ENCODE results near the gene LRRIQ1. TPM values are rescaled to one million over a fixed set of nuclear protein-coding genes. Genes with fewer than 3 reads are reported as not detected.
"Not testable (repeated sequence)": the region's sequence is repeated elsewhere in the genome, so short reads cannot be mapped to it uniquely, and the experiment has no call there.

Gene LRRIQ1, protein sequence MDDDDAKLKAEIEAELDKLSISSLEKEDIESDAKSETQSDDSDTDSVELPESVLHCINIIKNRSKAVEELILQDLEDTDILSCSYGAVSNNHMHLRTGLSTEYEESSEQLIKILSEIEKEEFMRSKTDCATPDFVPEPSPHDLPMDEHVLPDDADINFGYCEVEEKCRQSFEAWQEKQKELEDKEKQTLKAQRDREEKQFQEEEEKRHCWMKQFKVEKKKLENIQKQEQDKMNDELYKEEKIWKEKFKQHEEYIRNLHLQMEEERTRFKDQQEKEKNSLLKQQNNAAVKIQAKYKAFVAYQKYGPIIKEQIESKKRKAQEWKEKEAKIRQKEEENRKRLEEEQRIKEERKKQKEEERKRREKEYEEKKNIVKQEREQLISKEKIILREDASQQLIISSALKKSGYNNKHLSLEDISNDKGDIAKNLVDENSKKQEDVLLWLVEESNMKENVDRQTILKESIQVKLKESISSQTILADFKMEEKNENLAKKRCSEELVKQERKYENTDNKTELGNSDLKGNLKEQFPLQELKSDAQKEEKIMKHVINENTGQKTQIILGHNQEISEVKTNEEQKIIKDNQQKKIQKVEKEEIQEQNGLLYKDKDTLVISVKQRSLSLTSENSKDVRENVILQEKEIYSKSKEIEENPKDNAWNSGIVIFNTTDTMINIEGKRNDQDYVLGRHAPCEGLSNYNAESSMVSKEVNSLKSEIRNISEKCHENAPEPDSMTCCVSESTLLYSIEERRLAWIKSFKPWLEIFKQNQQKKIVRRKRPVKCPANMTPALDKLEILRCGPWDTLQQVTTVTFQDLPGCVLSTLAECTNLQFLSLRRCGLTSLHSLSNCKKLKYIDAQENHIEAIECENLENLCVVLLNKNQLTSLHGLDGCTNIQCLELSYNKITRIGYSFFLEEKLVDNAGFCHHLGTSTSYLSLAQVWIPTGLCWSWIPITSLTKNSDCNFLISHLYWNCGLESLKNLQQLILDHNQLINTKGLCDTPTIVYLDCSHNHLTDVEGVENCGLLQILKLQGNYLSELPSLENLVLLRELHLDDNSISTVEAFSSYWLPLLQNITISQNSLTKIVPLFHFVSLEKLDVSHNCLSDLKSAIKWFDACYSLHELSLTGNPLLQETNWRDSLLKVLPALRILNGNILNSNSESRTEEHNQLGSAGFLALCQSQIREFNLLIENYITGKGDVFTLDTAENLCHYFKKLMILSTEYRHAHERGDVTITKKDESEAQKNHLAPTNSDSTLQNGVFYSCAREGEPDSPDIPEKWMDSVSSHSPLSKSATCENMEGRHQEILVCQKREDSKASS (N-terminal part only)
- total RNA-seq: under 1 TPM in 1 of 2 donors, not detected in 1; 0.14 TPM
- long read RNA-seq, donor 1: 0 reads
- long read RNA-seq, donor 2: 0 reads

GRCh38 chr12:85036234-85036707 lies at the start of gene LRRIQ1, which contains the start of gene TSPAN19:
TSS of gene LRRIQ1 (plus strand) at chr12:85036351. CDS start at chr12:85038177, 1,826 bp downstream.
TSS of gene TSPAN19 (minus strand) at chr12:85036277. CDS start at chr12:85029946, 6,331 bp downstream.
- intact Hi-C loops (cut with DNase I): loop anchor here in 1 of 2 donors (10.0 kb wide), 1 partner anchor 161 kb away; no protein-coding TSS in a partner anchor
- peak; percentile 76 for DNase-seq (ENCODE audit: low spot score)

DNA sequence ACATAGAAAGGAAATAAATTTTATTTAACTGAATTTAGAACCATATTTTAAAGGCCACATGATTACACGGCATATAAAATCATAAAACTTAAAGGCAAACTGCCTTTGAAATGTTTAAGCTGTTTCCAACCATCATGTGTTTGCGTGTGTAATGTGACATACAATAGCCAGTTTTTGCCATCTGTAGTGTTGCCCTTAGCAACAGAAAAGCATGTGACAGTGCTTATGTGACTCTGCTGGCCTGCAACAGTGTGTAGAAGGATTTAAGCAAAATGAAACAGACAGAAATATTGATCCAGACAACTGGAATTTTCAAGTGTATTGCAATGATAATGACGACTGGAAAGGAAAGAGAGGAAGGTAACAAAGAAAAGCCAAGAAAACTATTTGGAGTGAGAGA lies 49.6 kb upstream of the LRRIQ1 start:
- no peak for DNase-seq (ENCODE audit: low spot score)
- intact Hi-C loops (cut with DNase I): no loop called here

DNA sequence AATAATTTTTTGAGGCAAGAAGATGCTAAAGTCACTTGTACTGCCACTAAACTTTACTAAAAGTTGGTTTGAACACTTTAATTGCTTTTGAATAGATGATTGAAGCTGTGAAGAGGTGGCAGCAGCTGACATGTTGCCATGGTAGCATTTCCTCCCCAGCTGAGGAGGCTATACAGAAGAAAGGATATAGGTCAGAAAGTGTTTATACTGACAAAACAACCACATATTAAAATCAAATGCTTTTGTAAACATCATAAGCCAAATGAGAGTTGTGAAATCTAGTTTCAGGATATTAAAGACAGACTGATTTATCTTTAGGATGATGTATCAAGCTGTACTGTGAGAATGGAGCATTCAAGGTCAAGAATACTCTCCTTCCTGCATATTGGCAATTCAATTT lies 41.7 kb upstream of the LRRIQ1 start:
- no peak for DNase-seq (ENCODE audit: low spot score)
- intact Hi-C loops (cut with DNase I): no loop called here

GRCh38 chr12:84995641-84996040 lies 40.5 kb upstream of the LRRIQ1 start:
- intact Hi-C loops (cut with DNase I): no loop called here

GRCh38 chr12:84996759-84997158 lies 39.4 kb upstream of the LRRIQ1 start:
- no peak for DNase-seq (ENCODE audit: low spot score)
- intact Hi-C loops (cut with DNase I): no loop called here

More at GRCh38 chr12:84995641-84996040, 40.5 kb upstream of the LRRIQ1 start:
- no peak for DNase-seq (ENCODE audit: low spot score)

DNA sequence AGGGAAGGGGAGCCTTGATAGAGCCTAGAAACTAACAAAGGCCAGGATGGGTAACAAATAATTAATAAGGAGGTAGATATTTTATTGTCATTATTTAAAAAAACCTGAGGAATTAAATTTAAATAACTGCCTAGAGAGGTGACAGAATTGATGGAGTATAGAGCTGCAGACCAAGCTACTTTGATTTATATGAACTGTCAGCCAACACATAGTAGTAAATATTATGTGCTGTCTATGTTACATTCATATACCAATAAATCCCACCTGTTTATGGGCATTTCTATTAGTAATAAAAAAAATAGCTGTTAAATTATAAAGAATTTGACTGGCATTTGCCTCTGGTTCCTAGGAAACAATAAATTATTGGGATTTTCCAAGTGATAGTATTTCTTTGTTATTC lies 37.8 kb upstream of the LRRIQ1 start:
- intact Hi-C loops (cut with DNase I): no loop called here
- no peak for DNase-seq (ENCODE audit: low spot score)

- no peak for DNase-seq (ENCODE audit: low spot score)
- intact Hi-C loops (cut with DNase I): no loop called here
These were observed 35.4 kb upstream of the LRRIQ1 start for GRCh38 chr12:85000729-85001128.

GRCh38 chr12:85002778-85003296 lies 33.3 kb upstream of the LRRIQ1 start:
- intact Hi-C loops (cut with DNase I): no loop called here
- no peak for DNase-seq (ENCODE audit: low spot score)

DNA sequence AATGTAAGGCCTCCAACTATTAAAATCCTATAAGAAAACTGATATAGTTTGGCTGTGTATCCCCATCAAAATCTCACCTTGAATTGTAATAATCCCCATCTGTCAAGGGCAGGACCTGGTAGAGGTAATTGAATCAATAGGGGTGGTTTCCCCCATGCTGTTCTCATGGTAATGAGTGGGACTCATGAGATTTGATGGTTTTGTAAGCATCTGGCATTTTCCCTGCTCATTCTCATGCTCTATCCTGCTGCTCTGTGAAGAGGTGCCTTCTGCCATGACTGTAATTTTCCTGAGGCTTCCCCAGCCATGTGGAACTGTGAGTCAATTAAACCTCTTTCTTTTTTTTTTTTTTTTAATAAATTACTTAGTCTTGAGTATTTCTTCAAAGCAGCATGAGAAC lies 31.9 kb upstream of the LRRIQ1 start:
- intact Hi-C loops (cut with DNase I): no loop called here
- no peak for DNase-seq (ENCODE audit: low spot score)

GRCh38 chr12:85005047-85005446 lies 31.1 kb upstream of the LRRIQ1 start:
- intact Hi-C loops (cut with DNase I); DNase-seq (ENCODE audit: low spot score): not testable (repeated sequence)

DNA sequence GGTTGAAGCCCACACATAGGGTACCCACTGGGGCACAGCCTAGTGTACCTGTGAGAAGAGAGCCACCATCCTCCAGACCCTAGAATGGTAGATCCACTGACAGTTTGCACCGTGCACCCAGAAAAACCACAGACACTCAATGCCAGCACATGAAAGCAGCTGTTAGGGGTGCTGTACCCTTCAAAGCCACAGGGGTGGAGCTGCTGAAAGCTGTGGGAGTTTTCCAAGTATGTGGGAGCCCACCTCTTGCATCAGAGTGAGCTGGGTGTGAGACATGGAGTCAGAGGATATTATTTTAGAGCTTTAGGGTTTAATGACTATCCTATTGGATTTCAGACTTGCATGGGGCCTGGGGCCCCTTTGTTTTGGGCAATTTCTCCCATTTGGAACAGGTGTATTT lies 30.5 kb upstream of the LRRIQ1 start:
- no peak for DNase-seq (ENCODE audit: low spot score)
- intact Hi-C loops (cut with DNase I): no loop called here

DNA sequence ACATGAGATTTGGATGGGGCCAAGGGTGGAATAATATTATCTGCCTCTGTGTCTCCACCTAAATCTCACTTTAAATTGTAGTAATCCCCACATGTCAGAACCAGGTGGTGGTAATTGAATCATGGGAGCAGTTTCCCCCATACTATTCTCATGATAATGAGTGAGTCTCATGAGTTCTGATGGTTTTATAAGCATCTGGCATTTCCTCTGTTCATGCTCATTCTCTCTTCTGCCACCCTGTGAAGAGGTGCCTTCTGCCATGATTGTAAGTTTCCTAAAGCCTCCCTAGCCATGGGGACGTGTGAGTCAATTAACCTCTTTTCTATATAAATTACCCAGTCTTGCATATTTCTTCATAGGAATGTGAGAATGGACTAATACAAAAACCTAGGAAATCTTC lies 29.9 kb upstream of the LRRIQ1 start:
- no peak for DNase-seq (ENCODE audit: low spot score)
- intact Hi-C loops (cut with DNase I): no loop called here

DNA sequence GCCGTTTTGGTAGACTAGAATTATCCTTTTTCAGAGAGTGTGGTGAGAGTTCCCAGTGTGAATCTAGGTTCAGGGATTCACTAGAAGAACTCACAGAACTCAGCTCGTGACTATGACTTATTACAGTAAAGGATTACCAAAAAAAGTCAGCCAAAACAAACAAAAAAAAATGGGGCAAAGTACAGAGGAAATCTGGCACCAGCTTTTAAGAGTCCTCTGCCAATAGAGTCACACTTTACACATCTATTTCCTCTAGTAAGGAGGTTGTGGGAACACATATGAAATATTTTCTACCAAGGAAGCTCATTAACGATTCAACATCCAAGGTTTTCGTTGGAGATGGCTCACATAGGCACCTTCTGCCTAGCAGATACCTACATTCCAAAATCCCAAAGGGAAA lies 28.3 kb upstream of the LRRIQ1 start:
- intact Hi-C loops (cut with DNase I): no loop called here
- DNase-seq (ENCODE audit: low spot score): no peak

DNA sequence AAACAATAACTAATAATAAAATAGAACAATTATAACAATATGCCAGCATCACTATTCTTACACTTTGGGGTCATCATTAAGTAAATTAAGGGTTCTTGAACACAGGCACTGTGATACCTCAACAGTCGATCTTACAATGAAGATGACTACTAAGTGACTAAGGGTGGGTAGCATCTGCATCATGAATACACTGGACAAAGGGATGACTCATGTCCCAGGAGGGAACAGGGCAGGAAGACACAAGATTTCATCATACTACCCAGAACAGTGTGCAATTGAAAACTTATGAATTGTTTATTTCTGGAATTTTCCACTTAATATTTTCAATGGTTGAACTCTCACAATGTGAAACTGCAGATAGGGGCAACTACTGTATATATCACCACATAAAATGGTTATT lies 19.7 kb upstream of the LRRIQ1 start:
- intact Hi-C loops (cut with DNase I): no loop called here
- DNase-seq (ENCODE audit: low spot score): no peak

GRCh38 chr12:85017133-85017532 lies 19.0 kb upstream of the LRRIQ1 start:
- intact Hi-C loops (cut with DNase I): no loop called here
- no peak for DNase-seq (ENCODE audit: low spot score)

- intact Hi-C loops (cut with DNase I): no loop called here
- DNase-seq (ENCODE audit: low spot score): no peak
These were observed 18.5 kb upstream of the LRRIQ1 start for GRCh38 chr12:85017618-85018017.

GRCh38 chr12:85018098-85018497 lies 18.1 kb upstream of the LRRIQ1 start:
- no peak for DNase-seq (ENCODE audit: low spot score)
- intact Hi-C loops (cut with DNase I): no loop called here

- intact Hi-C loops (cut with DNase I): no loop called here
- DNase-seq (ENCODE audit: low spot score): no peak
These were observed 6.7 kb upstream of the LRRIQ1 start for GRCh38 chr12:85029456-85029855.

GRCh38 chr12:85036733-85037132 lies 582 bp downstream of the LRRIQ1 start:
- no peak for DNase-seq (ENCODE audit: low spot score)
- intact Hi-C loops (cut with DNase I): loop anchor here in 1 of 2 donors (10.0 kb wide), 1 partner anchor 162 kb away; no protein-coding TSS in a partner anchor

All from posterior vena cava (tissue), 2 donors.